ENCODE data around the gene RALGAPB.
A peak's percentile ranks its signal among the peaks of the same experiment; 100 is the strongest.

Gene RALGAPB

GRCh38 chr20:38601216-38602184 is 128.9 kb downstream of the RALGAPB start, which contains the start of gene ARHGAP40 (continued):
- TF ChIP-seq, protein P1, sequence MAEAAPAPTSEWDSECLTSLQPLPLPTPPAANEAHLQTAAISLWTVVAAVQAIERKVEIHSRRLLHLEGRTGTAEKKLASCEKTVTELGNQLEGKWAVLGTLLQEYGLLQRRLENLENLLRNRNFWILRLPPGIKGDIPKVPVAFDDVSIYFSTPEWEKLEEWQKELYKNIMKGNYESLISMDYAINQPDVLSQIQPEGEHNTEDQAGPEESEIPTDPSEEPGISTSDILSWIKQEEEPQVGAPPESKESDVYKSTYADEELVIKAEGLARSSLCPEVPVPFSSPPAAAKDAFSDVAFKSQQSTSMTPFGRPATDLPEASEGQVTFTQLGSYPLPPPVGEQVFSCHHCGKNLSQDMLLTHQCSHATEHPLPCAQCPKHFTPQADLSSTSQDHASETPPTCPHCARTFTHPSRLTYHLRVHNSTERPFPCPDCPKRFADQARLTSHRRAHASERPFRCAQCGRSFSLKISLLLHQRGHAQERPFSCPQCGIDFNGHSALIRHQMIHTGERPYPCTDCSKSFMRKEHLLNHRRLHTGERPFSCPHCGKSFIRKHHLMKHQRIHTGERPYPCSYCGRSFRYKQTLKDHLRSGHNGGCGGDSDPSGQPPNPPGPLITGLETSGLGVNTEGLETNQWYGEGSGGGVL (tag by site-specific recombination; IDR thresholded peaks at IDR 0.05), result peak; percentile 71
- TF ChIP-seq ZNF677 (tag by site-specific recombination; IDR thresholded peaks at IDR 0.05) (no peak), ZNF10 (tag by site-specific recombination; IDR thresholded peaks at IDR 0.05) (no peak), ZNF211 (tag by site-specific recombination; IDR thresholded peaks at IDR 0.05; ENCODE audit: low read depth) (no peak), ZNF140 (tag by site-specific recombination; IDR thresholded peaks at IDR 0.05) (no peak), WT1 (tag by site-specific recombination; IDR thresholded peaks at IDR 0.05) (0 out of 2 replicates have a peak, but pooled peaks have one; percentile 12), ZNF19 (tag by site-specific recombination; IDR thresholded peaks at IDR 0.05; ENCODE audit: low read depth) (no peak), ZNF335 (tag by site-specific recombination; conservative IDR thresholded peaks at IDR 0.05) (peak; percentile 95), ZNF510 (tag by site-specific recombination; IDR thresholded peaks at IDR 0.05; ENCODE audit: insufficient replicate concordance) (no peak), ZNF175 (tag by site-specific recombination; IDR thresholded peaks at IDR 0.05) (no peak), ZNF302 (tag by site-specific recombination; IDR thresholded peaks at IDR 0.05; ENCODE audit: low read depth) (no peak), BCL11B (tag by site-specific recombination; IDR thresholded peaks at IDR 0.05; ENCODE audit: low read depth) (no peak), ZNF560 (tag by site-specific recombination; IDR thresholded peaks at IDR 0.05; ENCODE audit: borderline replicate concordance) (no peak), ZNF404 (tag by site-specific recombination; IDR thresholded peaks at IDR 0.05) (no peak), KLF1 (tag by site-specific recombination; IDR thresholded peaks at IDR 0.05) (peak; percentile 68), ZNF266 (tag by site-specific recombination; IDR thresholded peaks at IDR 0.05; ENCODE audit: low read depth) (no peak), ZNF747 (tag by site-specific recombination; IDR thresholded peaks at IDR 0.05) (no peak), ZNF707 (tag by site-specific recombination; IDR thresholded peaks at IDR 0.05) (no peak), ZNF350 (tag by site-specific recombination; IDR thresholded peaks at IDR 0.05) (no peak), ZNF654 (tag by site-specific recombination; IDR thresholded peaks at IDR 0.05; ENCODE audit: low read depth) (no peak), ZNF37A (tag by site-specific recombination; IDR thresholded peaks at IDR 0.05) (no peak), ZSCAN5A (tag by site-specific recombination; IDR thresholded peaks at IDR 0.05) (no peak)
- TF ChIP-seq, protein P2, sequence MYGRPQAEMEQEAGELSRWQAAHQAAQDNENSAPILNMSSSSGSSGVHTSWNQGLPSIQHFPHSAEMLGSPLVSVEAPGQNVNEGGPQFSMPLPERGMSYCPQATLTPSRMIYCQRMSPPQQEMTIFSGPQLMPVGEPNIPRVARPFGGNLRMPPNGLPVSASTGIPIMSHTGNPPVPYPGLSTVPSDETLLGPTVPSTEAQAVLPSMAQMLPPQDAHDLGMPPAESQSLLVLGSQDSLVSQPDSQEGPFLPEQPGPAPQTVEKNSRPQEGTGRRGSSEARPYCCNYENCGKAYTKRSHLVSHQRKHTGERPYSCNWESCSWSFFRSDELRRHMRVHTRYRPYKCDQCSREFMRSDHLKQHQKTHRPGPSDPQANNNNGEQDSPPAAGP (tag by site-specific recombination; IDR thresholded peaks at IDR 0.05), result no peak; the same call in 1 of the 2 replicates
- TF ChIP-seq, protein P3, sequence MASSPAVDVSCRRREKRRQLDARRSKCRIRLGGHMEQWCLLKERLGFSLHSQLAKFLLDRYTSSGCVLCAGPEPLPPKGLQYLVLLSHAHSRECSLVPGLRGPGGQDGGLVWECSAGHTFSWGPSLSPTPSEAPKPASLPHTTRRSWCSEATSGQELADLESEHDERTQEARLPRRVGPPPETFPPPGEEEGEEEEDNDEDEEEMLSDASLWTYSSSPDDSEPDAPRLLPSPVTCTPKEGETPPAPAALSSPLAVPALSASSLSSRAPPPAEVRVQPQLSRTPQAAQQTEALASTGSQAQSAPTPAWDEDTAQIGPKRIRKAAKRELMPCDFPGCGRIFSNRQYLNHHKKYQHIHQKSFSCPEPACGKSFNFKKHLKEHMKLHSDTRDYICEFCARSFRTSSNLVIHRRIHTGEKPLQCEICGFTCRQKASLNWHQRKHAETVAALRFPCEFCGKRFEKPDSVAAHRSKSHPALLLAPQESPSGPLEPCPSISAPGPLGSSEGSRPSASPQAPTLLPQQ (tag by site-specific recombination; IDR thresholded peaks at IDR 0.05), result 0 out of 2 replicates have a peak, but pooled peaks have one; percentile 32
- TF ChIP-seq, protein P4, sequence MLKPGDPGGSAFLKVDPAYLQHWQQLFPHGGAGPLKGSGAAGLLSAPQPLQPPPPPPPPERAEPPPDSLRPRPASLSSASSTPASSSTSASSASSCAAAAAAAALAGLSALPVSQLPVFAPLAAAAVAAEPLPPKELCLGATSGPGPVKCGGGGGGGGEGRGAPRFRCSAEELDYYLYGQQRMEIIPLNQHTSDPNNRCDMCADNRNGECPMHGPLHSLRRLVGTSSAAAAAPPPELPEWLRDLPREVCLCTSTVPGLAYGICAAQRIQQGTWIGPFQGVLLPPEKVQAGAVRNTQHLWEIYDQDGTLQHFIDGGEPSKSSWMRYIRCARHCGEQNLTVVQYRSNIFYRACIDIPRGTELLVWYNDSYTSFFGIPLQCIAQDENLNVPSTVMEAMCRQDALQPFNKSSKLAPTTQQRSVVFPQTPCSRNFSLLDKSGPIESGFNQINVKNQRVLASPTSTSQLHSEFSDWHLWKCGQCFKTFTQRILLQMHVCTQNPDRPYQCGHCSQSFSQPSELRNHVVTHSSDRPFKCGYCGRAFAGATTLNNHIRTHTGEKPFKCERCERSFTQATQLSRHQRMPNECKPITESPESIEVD (tag by site-specific recombination; IDR thresholded peaks at IDR 0.05), result no peak

Measured in HEK293 (cell line).